WTC11 (cell line): ENCODE measurements around the gene OPRD1. TPM values are rescaled to one million over a fixed set of nuclear protein-coding genes. Genes with fewer than 3 reads are reported as not detected.

Experiments used
- ATAC-seq: fragments of 200-7000 bp; cut with Tn5 transposase; 2 replicates; pipeline ENCODE4 v1.10.0; 2021; ENCODE audit warnings: mild to moderate bottlenecking, moderate library complexity
- CTCF ChIA-PET: fragments of 300-600 bp; sonication (Branson Sonifier 250); formaldehyde crosslinking; loops from one replicate; lab custom pipeline; 2021; ENCODE audit warnings: antibody characterized with exemption; lab: Charles Lee
- POLR2A ChIA-PET: fragments of 350-600 bp; sonication (Branson Sonifier 250); formaldehyde crosslinking; loops from one replicate; lab custom pipeline; 2021; ENCODE audit warnings: antibody characterized with exemption; lab: Charles Lee
- DNase-seq: peaks from one replicate; pipeline ENCODE4 v3.0.0; 2021; ENCODE audit warnings: low spot score
- H3K27ac Mint-ChIP-seq: 2 replicates; pipeline ENCODE4 v1.8.0; 2021; ENCODE audit warnings: mixed read lengths
- H3K27me3 Mint-ChIP-seq: 2 replicates; pipeline ENCODE4 v1.8.0; 2021; ENCODE audit warnings: low read depth, mild to moderate bottlenecking, moderate library complexity, mixed read lengths
- H3K36me3 Mint-ChIP-seq: 2 replicates; pipeline ENCODE4 v1.8.0; 2021; ENCODE audit warnings: mixed read lengths
- H3K4me1 Mint-ChIP-seq: 2 replicates; pipeline ENCODE4 v1.8.0; 2022; ENCODE audit warnings: mixed read lengths
- H3K4me3 Mint-ChIP-seq: 2 replicates; pipeline ENCODE4 v1.8.0; 2021; ENCODE audit warnings: mild to moderate bottlenecking, moderate library complexity, mixed read lengths
- H3K9me3 Mint-ChIP-seq: 2 replicates; pipeline ENCODE4 v1.8.0; 2021; ENCODE audit warnings: mixed read lengths
- CREM ChIP-seq: sonication (generic); formaldehyde crosslinking; IDR thresholded peaks from 2 replicates; pipeline ENCODE4 v1.8.1; 2022; ENCODE audit warnings: mild to moderate bottlenecking, missing genetic modification reagents, moderate library complexity
- CTCF ChIP-seq: fragments of 200-600 bp; IDR thresholded peaks from 2 replicates; pipeline ENCODE4 v1.8.0; 2022; ENCODE audit warnings: antibody characterized with exemption
- ESRRA ChIP-seq: sonication (generic); formaldehyde crosslinking; IDR thresholded peaks from 2 replicates; pipeline ENCODE4 v1.8.1; 2022; ENCODE audit warnings: mild to moderate bottlenecking, missing genetic modification reagents, borderline replicate concordance
- ETV6 ChIP-seq: sonication (generic); formaldehyde crosslinking; IDR thresholded peaks from 2 replicates; pipeline ENCODE4 v1.8.1; 2022; ENCODE audit warnings: mild to moderate bottlenecking, missing genetic modification reagents
- FOXK1 ChIP-seq: sonication (generic); formaldehyde crosslinking; IDR thresholded peaks from 2 replicates; pipeline ENCODE4 v1.8.0; 2022; ENCODE audit warnings: mild to moderate bottlenecking, moderate library complexity, missing genetic modification reagents
- FOXP4 ChIP-seq: sonication (generic); formaldehyde crosslinking; IDR thresholded peaks from 2 replicates; pipeline ENCODE4 v1.8.0; 2022; ENCODE audit warnings: mild to moderate bottlenecking, missing genetic modification reagents
- GABPB1 ChIP-seq: sonication (generic); formaldehyde crosslinking; IDR thresholded peaks from 2 replicates; pipeline ENCODE4 v1.8.1; 2023; ENCODE audit warnings: mild to moderate bottlenecking, missing genetic modification reagents
- MAX ChIP-seq: sonication (generic); formaldehyde crosslinking; IDR thresholded peaks from 2 replicates; pipeline ENCODE4 v1.8.0; 2022; ENCODE audit warnings: mild to moderate bottlenecking, missing genetic modification reagents
- NFE2L1 ChIP-seq: sonication (generic); formaldehyde crosslinking; IDR thresholded peaks from 2 replicates; pipeline ENCODE4 v1.8.1; 2023; ENCODE audit warnings: missing genetic modification reagents
- NFYB ChIP-seq: sonication (generic); formaldehyde crosslinking; conservative IDR thresholded peaks from 2 replicates; pipeline ENCODE4 v1.8.0; 2022; ENCODE audit warnings: low read depth, missing genetic modification reagents
- PRDM15 ChIP-seq: sonication (generic); formaldehyde crosslinking; IDR thresholded peaks from 2 replicates; pipeline ENCODE4 v1.8.0; 2022; ENCODE audit warnings: missing genetic modification reagents
- PRRX2 ChIP-seq: fragments of 250-450 bp; sonication (Bioruptor Pico); IDR thresholded peaks from 2 replicates; pipeline ENCODE4 v1.8.0; 2021; ENCODE audit warnings: mild to moderate bottlenecking
- SP1 ChIP-seq: sonication (generic); formaldehyde crosslinking; conservative IDR thresholded peaks from 2 replicates; pipeline ENCODE4 v1.8.1; 2022; ENCODE audit warnings: missing genetic modification reagents
- TEAD1 ChIP-seq: sonication (generic); formaldehyde crosslinking; IDR thresholded peaks from 2 replicates; pipeline ENCODE4 v1.8.0; 2022; ENCODE audit warnings: mild to moderate bottlenecking, missing genetic modification reagents
- ZNF121 ChIP-seq: sonication (generic); formaldehyde crosslinking; IDR thresholded peaks from 2 replicates; pipeline ENCODE4 v1.8.0; 2023; ENCODE audit warnings: missing genetic modification reagents
- ZNF232 ChIP-seq: sonication (generic); formaldehyde crosslinking; IDR thresholded peaks from 2 replicates; pipeline ENCODE4 v1.8.0; 2022; ENCODE audit warnings: mild to moderate bottlenecking, missing genetic modification reagents
- ZNF416 ChIP-seq: fragments of 250-450 bp; sonication (Bioruptor Pico); IDR thresholded peaks from 2 replicates; pipeline ENCODE4 v1.9.0; 2021; ENCODE audit warnings: mild to moderate bottlenecking, inconsistent platforms
- ZNF423 ChIP-seq: fragments of 250-450 bp; sonication (Bioruptor Pico); IDR thresholded peaks from 2 replicates; pipeline ENCODE4 v2.1.2; 2022; ENCODE audit warnings: mild to moderate bottlenecking, moderate library complexity
- total RNA-seq: library from RNA; stranded (reverse); gene quantifications from 3 replicates; pipeline ENCODE4 v1.2.3, GENCODE V29; 2021
- TF ChIP-seq, protein P1 (sequence below): sonication (generic); formaldehyde crosslinking; IDR thresholded peaks from 2 replicates; pipeline ENCODE4 v1.8.0; 2022; ENCODE audit warnings: mild to moderate bottlenecking, missing genetic modification reagents
- TF ChIP-seq, protein P2 (sequence below): sonication (generic); formaldehyde crosslinking; IDR thresholded peaks from 2 replicates; pipeline ENCODE4 v1.8.1; 2022; ENCODE audit warnings: mild to moderate bottlenecking, moderate library complexity, missing genetic modification reagents
- TF ChIP-seq, protein P3 (sequence below): sonication (generic); formaldehyde crosslinking; IDR thresholded peaks from 2 replicates; pipeline ENCODE4 v1.8.1; 2023; ENCODE audit warnings: mild to moderate bottlenecking, missing genetic modification reagents, moderate library complexity

The OPRD1 gene
- total RNA-seq, 1 experiment from 2014 or later: 2.2 TPM

DNA sequence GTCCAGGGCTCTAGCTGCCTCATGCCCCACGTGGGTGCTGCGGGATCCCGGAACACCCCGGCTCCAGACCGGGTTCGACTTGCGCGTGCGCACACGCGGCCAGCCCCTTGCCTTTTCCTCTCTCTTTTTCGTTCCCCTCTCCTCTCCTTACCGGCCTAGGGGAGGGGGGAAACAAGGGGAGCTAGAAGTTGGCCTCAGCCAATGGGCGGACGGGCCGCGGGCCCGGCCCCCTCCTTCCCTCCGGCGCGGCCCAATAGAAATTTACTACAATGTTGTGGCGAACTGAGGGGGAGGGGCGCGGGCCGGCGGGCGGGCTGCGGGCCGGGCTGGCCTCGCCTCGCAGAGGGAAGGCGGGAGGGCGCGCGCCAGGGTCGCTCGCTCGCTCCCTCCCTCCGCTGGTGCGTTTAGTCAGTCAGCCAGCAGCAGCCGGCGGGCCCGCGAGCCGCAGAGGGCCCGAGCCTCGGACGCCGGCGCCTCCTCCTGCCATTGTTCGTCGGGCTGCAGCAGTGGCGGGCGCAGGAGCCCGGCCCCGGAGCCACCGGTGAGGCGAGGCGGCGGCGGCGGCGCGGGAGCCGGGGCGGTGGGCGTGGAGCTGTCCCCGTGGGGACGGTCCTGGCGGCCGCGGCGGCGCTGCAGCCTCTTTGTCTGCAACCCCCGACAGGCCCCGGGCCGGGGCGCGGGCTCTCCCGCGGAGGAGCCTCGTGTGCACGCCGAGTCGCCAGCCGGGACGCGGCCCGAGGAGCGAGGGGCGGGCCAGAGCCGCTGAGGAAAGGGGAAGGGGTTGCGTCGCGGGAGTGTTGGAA lies 102.5 kb downstream of the OPRD1 start, which contains the start of gene EPB41:
Gene EPB41 (plus strand): TSS at position 342 of the 803 bp plus-strand sequence. CDS start 72,869 bp downstream, outside the sequence.
- POLR2A ChIA-PET: interaction anchor here (0.5 to 1.9 kb wide), 16 partner anchors 10 to 272 kb away, joined by 3 to 7 read pairs (median 4); partner anchors contain the start of genes SRSF4 and YTHDF2
- CTCF ChIA-PET: interaction anchor here (0.6 to 2.4 kb wide), 17 partner anchors 12 to 823 kb away, joined by 3 to 23 read pairs (median 4); partner anchors contain the start of genes SRSF4 and TMEM200B
- Mint-ChIP-seq H3K4me3 (peak within 1 kb of the TSS; percentile 97), H3K27ac (peak within 1 kb of the TSS; percentile 97), H3K4me1 (peaks cover 26% of the 10 kb centered on the region), H3K27me3 (no peaks in the 10 kb centered on the region), H3K36me3 (no peaks in the 10 kb centered on the region)
- DNase-seq: peak; percentile 97
- TF ChIP-seq, protein P1, sequence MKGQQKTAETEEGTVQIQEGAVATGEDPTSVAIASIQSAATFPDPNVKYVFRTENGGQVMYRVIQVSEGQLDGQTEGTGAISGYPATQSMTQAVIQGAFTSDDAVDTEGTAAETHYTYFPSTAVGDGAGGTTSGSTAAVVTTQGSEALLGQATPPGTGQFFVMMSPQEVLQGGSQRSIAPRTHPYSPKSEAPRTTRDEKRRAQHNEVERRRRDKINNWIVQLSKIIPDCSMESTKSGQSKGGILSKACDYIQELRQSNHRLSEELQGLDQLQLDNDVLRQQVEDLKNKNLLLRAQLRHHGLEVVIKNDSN (CRISPR knock-in tag): peak; percentile 83; the same call in 1 of the 2 replicates
- TF ChIP-seq ETV6 (CRISPR knock-in tag) (peak; percentile 74), ZNF121 (CRISPR knock-in tag) (no peak), ZNF232 (0 out of 2 replicates have a peak, but pooled peaks have one; percentile 40), GABPB1 (0 out of 2 replicates have a peak, but pooled peaks have one; percentile 8), PRDM15 (peak; percentile 82), MAX (CRISPR knock-in tag) (peak; percentile 90), SP1 (CRISPR knock-in tag) (peak; percentile 61), FOXP4 (CRISPR knock-in tag) (peak; percentile 40), FOXK1 (CRISPR knock-in tag) (peak; percentile 90; the same call in 1 of the 2 replicates), PRRX2 (CRISPR knock-in tag) (no peak), CREM (CRISPR knock-in tag) (no peak), ZNF423 (no peak), ZNF416 (peak; percentile 24; the same call in 1 of the 2 replicates), NFE2L1 (CRISPR knock-in tag) (0 out of 2 replicates have a peak, but pooled peaks have one; percentile 55), TEAD1 (CRISPR knock-in tag) (peak; percentile 69; the same call in 1 of the 2 replicates), CTCF (no peak), ESRRA (CRISPR knock-in tag) (peak; percentile 65; the same call in 1 of the 2 replicates), NFYB (CRISPR knock-in tag) (peak; percentile 65)
- TF ChIP-seq, protein P2, sequence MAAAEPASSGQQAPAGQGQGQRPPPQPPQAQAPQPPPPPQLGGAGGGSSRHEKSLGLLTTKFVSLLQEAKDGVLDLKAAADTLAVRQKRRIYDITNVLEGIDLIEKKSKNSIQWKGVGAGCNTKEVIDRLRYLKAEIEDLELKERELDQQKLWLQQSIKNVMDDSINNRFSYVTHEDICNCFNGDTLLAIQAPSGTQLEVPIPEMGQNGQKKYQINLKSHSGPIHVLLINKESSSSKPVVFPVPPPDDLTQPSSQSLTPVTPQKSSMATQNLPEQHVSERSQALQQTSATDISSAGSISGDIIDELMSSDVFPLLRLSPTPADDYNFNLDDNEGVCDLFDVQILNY: peak; percentile 88; the same call in 1 of the 2 replicates
- TF ChIP-seq, protein P3, sequence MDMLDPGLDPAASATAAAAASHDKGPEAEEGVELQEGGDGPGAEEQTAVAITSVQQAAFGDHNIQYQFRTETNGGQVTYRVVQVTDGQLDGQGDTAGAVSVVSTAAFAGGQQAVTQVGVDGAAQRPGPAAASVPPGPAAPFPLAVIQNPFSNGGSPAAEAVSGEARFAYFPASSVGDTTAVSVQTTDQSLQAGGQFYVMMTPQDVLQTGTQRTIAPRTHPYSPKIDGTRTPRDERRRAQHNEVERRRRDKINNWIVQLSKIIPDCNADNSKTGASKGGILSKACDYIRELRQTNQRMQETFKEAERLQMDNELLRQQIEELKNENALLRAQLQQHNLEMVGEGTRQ: peak; percentile 69
- TF ChIP-seq, all 79 proteins: peak for 16
- no peaks in the 10 kb centered on the region for H3K9me3 Mint-ChIP-seq
- ATAC-seq: peak; percentile 96
